Myocyte (in vitro differentiated cells): ENCODE measurements around the gene GABARAPL1. TPM values are rescaled to one million over a fixed set of nuclear protein-coding genes. Genes with fewer than 3 reads are reported as not detected.
"Not testable (repeated sequence)": the region's sequence is repeated elsewhere in the genome, so short reads cannot be mapped to it uniquely, and the experiment has no call there.

Source experiments
- DNase-seq: peaks from one replicate; pipeline ENCODE4 v3.0.0-alpha.2; 2012; ENCODE audit warnings: low read depth
- polyA plus RNA-seq: library from polyadenylated mRNA; unstranded; fragments of >200 nt; gene quantifications from one replicate; pipeline ENCODE4 v1.2.1, GENCODE V29; 2012; ENCODE audit warnings: missing spikeins
- total RNA-seq: library from RNA; depleted of rRNA; stranded (reverse); fragments of >200 nt; gene quantifications from 2 replicates; pipeline ENCODE4 v1.2.3, GENCODE V29; 2014

Gene GABARAPL1
- 52.6 and 61.1 TPM in 2 replicates for total RNA-seq
- polyA plus RNA-seq = 87.4 TPM

GRCh38 chr12:10212739-10213131 lies at the start of gene GABARAPL1:
Gene GABARAPL1, plus strand, starts transcription at chr12:10212877. Its CDS starts 253 bp downstream, at chr12:10213130.
- peak; percentile 83 for DNase-seq

- DNase-seq = no peak
These were observed 49.6 kb upstream of the GABARAPL1 start for GRCh38 chr12:10163084-10163483.

DNA sequence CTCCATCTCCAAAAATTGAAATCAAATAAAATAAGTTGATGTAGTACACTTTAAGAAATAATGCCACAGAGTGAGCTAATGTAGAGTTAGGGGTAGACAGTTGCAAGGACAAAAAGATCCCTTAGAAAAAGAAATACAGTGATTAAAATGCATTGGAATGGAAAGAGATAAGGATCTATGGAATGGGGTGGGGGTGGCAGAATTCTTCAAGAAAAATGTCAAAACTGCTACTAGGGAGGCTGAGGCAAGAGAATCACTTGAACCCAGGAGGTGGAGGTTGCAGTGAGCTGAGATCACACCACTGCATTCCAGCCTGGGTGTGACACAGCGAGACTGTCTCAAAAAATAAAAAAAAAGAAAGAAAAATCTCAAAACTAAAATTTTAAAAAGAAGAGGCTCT lies 47.3 kb upstream of the GABARAPL1 start:
- no peak for DNase-seq

GRCh38 chr12:10167599-10167998 lies 45.1 kb upstream of the GABARAPL1 start:
- DNase-seq = no peak

GRCh38 chr12:10169104-10169503 lies 43.6 kb upstream of the GABARAPL1 start:
- DNase-seq = no peak

- DNase-seq = no peak
These were observed 42.5 kb upstream of the GABARAPL1 start for GRCh38 chr12:10170216-10170615.

DNA sequence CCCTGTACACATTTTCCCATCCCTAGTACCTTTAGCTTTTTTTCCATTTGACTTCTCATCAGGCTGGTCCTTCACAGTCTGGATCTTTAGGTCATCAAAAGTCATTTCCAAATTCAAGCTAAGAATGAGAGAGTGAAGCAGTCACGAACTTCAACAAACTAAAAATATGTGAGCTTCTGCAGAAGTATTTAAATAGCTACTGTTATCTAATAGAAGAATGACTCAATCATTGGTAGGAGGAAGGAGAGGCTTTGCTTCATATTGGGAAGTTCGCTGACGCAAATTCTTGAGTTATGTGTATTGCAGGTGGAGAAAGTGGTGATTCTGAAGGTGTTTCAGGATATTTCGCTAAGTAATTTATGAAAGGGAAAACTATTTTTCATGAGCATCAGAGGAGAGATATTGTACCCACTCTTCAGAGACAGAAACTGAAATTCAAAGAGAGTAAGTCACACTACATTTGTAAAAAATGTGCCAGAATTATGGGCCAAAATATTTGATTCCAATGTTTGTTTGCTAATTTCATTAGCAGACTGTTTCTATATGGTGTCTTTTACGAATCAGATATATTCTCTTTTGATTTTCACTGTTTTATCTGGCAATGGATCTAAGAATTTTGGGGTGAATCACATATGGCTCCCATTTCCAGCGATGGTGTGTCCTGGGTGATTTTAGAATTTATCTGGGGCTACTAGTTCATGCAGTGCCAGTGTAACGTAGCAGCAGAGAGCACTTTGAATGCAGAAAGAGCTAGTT lies 40.5 kb upstream of the GABARAPL1 start, which contains the start of gene OLR1:
Gene OLR1, minus strand, starts transcription at position 160 of the 756 bp plus-strand sequence. Its CDS starts 55 bp downstream, at position 105.
- no peak for DNase-seq

- no peak for DNase-seq
These were observed 37.6 kb upstream of the GABARAPL1 start for GRCh38 chr12:10174986-10175614.

DNA sequence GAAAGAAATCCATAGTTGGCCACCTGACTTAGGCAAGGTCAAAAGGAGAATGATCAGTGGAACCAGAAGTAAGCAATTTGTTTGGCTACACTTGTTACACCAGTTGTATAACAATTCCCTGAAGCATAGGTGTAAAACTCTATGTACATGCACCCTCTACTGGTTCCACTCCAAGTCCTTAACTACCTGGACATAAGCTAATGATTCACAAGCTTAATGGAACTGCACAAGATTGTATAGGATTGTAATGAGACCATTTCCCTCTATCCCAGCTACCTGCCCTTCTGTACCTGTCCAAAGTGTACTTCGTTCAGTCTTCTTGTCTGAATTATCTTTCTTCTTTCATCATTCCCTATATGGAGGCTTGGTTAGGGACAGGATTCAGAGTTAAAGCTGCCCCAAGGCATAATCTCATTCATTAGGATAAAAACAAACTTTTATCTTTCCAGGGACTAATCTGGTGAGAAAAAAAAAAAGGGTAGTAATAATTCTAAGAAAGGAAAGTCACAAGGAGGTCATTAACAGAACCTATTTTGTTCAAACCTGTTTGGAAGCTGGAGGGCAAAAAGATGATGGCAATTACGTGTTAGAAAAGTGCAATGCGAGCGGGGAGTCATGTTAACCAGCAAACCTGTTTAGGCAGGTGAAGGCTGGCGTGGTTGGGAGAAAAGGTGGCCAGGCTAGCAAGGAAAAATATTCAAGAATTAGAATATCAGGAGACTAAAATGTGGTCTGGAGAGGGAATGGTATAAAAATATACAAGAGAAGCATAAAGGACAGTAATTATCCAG lies 36.6 kb upstream of the GABARAPL1 start:
- DNase-seq = no peak

- DNase-seq = no peak
These were observed 33.9 kb upstream of the GABARAPL1 start, which contains the start of gene TMEM52B for GRCh38 chr12:10178821-10179220. Gene TMEM52B, plus strand, starts transcription at chr12:10179032. Its CDS starts 543 bp downstream, at chr12:10179575.

GRCh38 chr12:10179776-10180181 lies 32.9 kb upstream of the GABARAPL1 start:
- DNase-seq = no peak

GRCh38 chr12:10182354-10183049 lies 30.2 kb upstream of the GABARAPL1 start:
- no peak for DNase-seq

DNA sequence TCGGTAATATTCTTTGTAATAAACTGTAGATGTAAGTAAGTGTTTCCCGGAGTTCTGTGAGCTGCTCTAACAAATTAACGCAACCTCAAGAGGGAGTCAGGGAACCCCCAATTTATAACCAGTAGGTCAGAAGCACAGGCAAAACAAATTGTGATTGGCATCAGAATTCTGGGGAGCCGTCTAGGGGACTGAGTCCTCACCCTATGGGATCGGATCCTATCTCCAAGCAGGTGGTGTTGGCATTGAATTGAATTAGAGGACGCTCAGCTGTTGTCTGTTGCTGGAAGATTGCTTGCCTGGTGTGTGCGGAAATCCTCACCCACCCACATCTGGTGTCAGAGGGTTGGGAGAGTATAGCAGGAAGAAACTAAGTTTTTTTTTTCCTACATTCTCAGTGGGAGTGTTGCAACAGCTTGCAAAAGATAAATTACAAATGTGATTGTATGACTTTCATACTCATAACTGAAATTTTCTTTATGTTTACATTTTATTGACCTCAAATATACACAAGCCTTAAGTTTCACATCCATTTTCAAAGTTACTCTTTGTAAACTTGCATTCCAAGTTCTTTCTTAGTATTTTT lies 28.3 kb upstream of the GABARAPL1 start:
- no peak for DNase-seq

DNA sequence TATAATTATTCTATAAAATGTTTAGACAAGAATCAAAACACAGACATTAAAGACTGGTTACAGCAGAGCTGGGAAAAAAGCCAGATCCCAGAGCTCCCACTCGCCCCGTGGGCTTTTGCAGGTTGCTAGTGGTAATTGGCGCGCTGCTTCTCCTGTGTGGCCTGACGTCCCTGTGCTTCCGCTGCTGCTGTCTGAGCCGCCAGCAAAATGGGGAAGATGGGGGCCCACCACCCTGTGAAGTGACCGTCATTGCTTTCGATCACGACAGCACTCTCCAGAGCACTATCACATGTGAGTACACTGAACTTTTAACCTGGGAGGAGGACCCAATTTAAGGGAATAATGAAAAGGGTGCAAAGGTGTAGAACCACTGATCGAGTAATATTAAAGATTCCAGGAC lies 26.4 kb upstream of the GABARAPL1 start:
- no peak for DNase-seq

DNA sequence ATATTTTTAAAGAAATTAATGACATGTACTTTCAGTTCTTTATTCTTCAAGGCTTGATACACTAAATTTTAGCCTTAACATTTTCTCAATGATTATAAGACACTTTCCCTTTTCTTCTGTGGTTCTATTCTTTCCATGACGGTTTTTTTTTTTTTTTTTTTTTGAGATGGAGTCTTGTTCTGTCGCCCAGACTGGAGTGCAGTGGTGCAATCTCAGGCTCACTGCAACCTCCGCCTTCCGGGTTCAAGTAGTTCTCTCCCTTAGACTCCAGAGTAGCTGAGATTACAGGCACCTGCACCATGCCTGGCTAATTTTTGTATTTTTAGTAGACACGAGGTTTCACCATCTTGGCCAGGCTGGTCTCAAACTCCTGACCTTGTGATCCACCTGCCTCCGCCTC lies 25.7 kb upstream of the GABARAPL1 start:
- DNase-seq = not testable (repeated sequence)

DNA sequence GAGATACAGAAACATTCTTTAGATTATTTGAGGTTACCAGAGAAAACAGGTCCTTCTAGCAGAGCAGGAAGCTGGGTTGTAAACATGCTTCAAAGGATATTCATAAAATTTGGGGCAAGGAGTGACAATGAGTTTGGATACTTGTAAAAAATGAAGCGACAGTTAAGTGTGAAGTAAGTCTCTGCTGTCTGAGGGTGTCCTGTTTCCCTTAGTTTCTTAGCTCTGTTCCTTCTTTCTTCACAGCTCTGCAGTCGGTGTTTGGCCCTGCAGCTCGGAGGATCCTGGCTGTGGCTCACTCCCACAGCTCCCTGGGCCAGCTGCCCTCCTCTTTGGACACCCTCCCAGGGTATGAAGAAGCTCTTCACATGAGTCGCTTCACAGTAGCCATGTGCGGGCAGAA lies 23.0 kb upstream of the GABARAPL1 start:
- no peak for DNase-seq

GRCh38 chr12:10190558-10191388 lies 21.9 kb upstream of the GABARAPL1 start:
- peak; percentile 67 for DNase-seq

DNA sequence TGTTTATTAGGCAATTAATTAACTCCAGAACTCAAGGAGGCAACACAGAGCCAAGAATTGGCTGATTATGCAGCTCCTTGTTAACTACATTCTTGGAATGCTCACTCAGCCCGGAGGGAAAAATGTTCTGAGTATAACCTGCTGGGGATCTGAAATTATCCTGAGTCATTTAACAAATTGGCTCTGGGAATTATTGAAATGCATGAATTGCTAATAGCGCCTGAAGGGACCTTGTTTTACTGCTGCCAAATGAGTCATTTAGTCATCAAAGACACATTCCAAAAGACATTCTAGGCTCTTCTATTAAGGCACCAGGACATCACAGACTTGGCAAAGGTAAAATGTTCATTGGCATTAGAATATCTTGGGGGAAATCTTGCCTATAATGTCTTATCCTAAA lies 20.8 kb upstream of the GABARAPL1 start:
- DNase-seq = no peak

DNA sequence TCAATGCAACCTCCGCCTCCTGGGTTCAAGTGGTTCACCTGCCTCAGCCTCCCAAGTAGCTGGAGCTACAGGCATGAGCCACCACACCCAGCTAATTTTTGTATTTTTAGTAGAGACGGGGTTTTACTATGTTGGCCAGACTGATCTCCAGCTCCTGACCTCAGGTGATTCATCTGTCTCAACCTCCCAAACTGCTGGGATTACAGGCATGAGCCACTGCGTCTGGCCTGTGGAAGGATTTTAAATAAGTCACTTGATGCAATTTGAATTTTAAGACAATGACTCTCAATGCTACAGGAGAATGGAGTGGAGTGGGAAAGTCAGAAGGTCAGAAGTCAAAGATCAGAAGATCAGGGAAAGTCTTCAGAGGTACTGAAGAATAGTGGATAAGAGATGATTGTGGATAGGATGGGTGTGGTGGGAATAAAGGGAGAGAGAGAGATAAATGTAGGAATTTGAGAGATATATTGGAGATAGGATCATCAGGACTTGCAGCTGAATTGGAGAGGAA lies 18.5 kb upstream of the GABARAPL1 start:
- no peak for DNase-seq

DNA sequence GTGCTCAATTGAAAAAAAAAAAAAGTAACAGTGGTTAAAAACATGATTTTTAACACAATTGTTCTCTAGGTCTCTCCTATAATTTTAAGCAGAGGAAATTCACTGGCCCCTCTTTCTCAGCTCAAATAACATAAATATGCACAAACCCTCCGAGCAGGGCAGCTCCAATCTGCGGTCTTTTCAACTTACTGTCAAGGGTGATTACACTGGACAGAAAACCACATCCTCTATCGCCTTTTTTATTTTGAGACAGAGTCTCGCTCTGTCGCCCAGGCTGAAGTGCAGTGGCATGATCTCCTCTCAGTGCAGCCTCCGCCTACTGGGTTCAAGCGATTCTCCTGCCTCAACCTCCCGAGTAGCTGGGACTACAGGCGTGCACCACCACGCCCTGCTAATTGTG lies 16.5 kb upstream of the GABARAPL1 start:
- DNase-seq = no peak
